Spleen (tissue), 7 donors: ENCODE results near the gene TMEM269.

ENCODE experiments used
- CTCF ChIP-seq, 11 experiments: fragments of 200-600 bp in 7 of 11; fragments of 450-650 bp in 4 of 11; sonication (generic) in 4 of 11; IDR thresholded peaks in 8 of 11; conservative IDR thresholded peaks in 3 of 11; 1 replicate in 7 of 11; 2 replicates in 4 of 11; pipeline versions ENCODE4 v1.4.0 to v1.8.0; 2016 to 2021; ENCODE audit warnings: antibody characterized with exemption in 11 of 11, inconsistent platforms in 4 of 11, mild to moderate bottlenecking in 1 of 11
- POLR2A ChIP-seq, 3 donors: fragments of 450-650 bp; IDR thresholded peaks; one replicate each; pipeline ENCODE4 v1.5.1; 2017; ENCODE audit warnings: antibody characterized with exemption in 3 of 3, mild to moderate bottlenecking in 1 of 3
- donor health status: DM: no; HTN: no; CAD: no; lungs with moderate emphysema.
- donor health status: DM: no; HTN: no; CAD: no.
- donor health status: DM: no; HTN: no; CAD: no.

- TF ChIP-seq CTCF (IDR thresholded peaks at IDR 0.05 in 8 of 11, conservative IDR thresholded peaks at IDR 0.05 in 3 of 11), result no peak
- TF ChIP-seq POLR2A (IDR thresholded peaks at IDR 0.05), result no peak
These were observed 42.6 kb upstream of the TMEM269 start for GRCh38 chr1:42742141-42742540.
